AG09319 (cell line): Measurements from ENCODE around the gene COL11A1.
"Not testable (repeated sequence)": the region's sequence is repeated elsewhere in the genome, so short reads cannot be mapped to it uniquely, and the experiment has no call there.

Source experiments
- DNase-seq: peaks from one replicate; pipeline ENCODE4 v3.0.0-alpha.2; 2010; ENCODE audit warnings: low read depth; ENCODE audit errors: extremely low read depth
- TF ChIP-seq, protein P1 (sequence below): IDR thresholded peaks from 2 replicates; pipeline ENCODE4 v1.5.1; 2011; ENCODE audit warnings: low read depth, mild to moderate bottlenecking, inconsistent platforms, low read length, moderate library complexity

COL11A1 gene

DNA sequence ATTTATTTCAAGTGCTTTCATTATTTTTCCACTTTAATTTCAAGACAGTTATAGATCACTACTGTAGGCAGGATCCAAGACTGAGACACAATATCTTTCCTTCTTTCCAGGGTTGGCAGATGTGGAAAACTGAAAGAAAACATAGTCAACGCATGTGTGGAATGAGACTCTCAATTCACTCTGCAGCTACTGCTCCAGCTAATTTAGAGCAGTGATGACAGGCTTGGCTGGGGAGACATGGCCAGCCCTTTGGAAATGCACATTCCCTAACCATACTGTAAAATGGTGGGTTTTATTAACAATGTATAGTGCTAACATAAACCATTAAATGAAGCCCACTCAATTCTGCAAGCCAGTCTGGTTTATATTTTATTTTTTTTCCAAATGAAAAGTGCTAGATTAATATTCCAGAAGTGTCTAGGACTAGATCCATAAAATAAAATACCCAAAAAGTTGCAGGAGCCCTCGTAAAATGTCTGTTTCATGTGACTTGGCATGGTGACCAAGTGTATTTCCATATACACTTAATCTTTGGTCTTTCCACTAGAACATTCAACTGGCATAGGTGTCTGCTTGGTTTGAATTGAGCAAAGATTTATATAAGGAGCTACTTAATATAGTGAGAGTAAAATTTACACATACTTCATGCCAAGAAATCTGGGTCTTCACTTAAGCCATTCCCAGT is 32.9 kb downstream of the COL11A1 start:
- DNase-seq: no peak
- TF ChIP-seq, protein P1, sequence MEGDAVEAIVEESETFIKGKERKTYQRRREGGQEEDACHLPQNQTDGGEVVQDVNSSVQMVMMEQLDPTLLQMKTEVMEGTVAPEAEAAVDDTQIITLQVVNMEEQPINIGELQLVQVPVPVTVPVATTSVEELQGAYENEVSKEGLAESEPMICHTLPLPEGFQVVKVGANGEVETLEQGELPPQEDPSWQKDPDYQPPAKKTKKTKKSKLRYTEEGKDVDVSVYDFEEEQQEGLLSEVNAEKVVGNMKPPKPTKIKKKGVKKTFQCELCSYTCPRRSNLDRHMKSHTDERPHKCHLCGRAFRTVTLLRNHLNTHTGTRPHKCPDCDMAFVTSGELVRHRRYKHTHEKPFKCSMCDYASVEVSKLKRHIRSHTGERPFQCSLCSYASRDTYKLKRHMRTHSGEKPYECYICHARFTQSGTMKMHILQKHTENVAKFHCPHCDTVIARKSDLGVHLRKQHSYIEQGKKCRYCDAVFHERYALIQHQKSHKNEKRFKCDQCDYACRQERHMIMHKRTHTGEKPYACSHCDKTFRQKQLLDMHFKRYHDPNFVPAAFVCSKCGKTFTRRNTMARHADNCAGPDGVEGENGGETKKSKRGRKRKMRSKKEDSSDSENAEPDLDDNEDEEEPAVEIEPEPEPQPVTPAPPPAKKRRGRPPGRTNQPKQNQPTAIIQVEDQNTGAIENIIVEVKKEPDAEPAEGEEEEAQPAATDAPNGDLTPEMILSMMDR: no peak

DNA sequence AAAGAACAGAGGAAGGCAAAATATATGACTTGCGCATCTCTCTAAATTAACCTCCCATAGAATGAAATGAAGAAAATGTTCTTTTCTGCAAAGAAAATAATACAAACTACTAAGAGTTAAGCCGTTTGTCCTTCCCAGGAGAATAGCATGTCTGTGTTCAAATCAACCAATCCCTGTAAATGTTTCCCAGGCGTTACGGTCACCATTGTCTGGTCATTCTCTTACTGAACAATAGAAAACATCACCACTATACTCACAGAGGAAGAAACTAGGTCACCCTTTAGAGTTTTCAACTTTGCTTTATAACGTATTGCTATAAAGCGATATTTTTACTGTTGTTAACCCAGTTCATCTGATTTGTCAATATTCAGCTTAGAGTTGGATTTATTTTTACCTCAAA is 34.1 kb downstream of the COL11A1 start:
- no peak for DNase-seq
- TF ChIP-seq, protein P1: no peak

DNA sequence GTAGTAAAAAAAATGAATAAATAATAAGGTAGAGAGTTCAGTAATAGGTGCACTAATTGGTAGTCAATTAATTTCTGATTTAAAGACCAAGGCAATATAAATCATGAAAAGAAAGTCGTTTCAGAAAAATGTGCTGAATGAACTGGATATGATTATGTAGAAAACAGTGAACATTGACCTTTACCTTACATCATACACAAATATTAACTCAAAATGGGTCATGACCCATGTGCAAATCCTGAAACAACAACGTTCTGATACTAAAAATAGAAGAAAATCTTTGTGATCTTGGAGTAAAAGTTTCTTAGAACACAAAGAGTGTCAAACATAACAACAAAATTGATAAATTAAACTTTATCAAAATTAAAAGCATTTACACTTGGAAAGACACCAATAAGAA is 39.1 kb downstream of the COL11A1 start:
- TF ChIP-seq, protein P1: no peak
- no peak for DNase-seq

DNA sequence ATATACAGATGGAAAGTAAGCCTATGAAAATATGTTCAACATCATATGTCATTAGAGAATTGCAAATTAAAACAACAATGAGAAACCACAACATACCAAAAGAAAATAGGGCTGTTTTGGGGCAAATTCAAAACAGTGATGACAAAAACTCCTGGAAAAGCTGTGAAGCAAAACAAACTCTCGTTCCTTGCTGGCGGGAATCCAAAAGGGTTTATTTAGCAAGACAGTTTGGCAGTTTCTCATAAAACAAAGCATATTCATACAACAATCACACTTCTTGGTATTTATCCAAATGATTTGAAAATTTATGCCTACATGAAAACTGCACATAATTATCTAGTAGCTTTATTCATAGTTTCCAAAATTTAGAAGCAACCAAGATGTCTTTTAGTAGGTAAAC is 44.4 kb downstream of the COL11A1 start:
- TF ChIP-seq, protein P1: no peak
- DNase-seq: no peak

DNA sequence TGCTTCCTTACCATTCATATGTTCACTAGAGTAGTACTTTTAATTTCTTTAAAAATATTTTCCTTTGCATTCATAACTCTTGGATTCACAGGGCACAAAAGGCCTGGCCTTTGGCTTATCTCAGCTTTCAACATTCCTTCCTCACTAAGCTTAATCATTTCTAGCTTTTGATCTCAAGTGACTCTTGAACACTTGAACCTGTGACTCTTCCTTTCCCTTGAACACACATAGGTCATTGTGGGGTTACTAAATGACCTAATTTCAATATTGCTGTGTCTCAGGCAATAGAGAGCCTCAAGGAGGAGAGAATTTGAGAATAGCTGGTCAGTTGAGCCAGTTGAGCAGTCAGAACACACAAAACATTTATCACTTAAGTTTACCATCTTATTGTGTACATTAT is 49.9 kb downstream of the COL11A1 start:
- TF ChIP-seq, protein P1: no peak
- DNase-seq: no peak

DNA sequence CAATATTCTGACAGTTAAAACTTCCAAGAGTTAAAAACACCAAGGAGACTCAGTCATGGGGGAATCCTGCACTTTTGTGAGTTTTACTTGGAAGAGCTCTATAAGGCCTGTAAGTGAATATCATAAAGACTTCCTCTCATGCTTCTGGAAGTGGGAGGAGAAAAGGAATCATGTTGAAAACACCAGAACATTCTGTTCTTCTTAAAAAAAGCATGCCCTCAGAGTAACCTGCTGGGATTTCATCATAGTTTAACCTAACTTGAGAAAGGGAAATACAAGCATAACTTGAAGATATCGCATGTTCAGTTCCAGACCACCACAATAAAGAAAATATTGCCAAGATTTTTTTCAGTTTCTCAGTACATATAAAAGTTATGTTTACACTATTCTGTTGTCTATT is 51.9 kb downstream of the COL11A1 start:
- TF ChIP-seq, protein P1: no peak
- DNase-seq: no peak

DNA sequence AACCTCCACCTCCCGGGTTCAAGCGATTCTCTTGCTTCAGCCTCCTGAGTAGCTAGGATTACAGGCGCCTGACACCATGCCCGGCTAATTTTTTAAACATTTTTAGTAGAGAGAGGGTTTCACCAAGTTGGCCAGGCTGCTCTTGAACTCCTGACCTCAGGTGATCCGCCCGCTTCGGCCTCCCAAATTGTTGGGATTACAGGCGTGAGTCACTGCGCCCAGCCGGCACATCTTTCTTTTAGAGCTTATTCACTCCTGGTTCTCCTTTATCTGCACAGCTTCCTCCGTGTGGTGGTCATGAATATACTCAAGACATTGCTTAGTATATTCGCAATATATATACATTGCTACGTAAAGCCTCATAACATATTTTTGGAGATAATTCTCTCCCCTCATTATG is 80.2 kb downstream of the COL11A1 start:
- not testable (repeated sequence) for DNase-seq

DNA sequence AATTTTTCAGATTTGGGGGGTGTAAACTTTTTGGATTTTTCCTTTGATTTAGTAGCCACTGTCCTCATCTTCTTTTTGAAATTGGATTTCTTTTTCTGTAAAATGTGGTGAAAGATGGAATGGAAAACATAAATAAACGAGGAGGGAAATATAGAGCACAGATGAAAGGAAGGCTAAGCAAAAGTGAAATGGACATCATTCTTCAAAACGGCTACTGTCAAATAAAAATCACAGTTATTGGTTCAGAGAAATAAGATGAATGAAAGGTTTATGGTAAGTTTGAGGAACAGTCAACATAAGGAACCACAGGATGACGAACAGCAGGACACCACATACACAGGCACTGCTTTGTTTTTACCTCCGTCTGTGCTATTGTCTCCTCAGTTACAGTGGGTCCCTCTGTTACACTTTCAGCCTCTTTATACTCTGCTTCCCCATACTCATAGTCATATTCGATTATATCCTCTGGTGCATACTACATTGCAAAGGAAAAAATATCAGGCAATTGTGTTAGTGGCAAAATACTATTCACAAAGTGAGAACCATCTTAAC is 82.4 kb downstream of the COL11A1 start:
- TF ChIP-seq, protein P1: no peak
- no peak for DNase-seq
